Subcutaneous adipose tissue (tissue), 4 donors: ENCODE data around the gene FSTL4. TPM values are rescaled to one million over a fixed set of nuclear protein-coding genes. Genes with fewer than 3 reads are reported as not detected.

ENCODE experiments used
- total RNA-seq, 4 donors: library from RNA; depleted of rRNA; stranded (reverse); fragments of >200 nt; gene quantifications; one replicate each; pipeline ENCODE4 v1.1.0, GENCODE V29; 2016
- TF ChIP-seq, protein P1 (sequence below): fragments of 450-650 bp; IDR thresholded peaks from one replicate; pipeline ENCODE4 v1.5.1; 2016; ENCODE audit warnings: low read depth, mild to moderate bottlenecking, control low read depth, antibody characterized with exemption, moderate library complexity

Gene FSTL4
- total RNA-seq, 4 donors from 2014 or later, result not detected

DNA sequence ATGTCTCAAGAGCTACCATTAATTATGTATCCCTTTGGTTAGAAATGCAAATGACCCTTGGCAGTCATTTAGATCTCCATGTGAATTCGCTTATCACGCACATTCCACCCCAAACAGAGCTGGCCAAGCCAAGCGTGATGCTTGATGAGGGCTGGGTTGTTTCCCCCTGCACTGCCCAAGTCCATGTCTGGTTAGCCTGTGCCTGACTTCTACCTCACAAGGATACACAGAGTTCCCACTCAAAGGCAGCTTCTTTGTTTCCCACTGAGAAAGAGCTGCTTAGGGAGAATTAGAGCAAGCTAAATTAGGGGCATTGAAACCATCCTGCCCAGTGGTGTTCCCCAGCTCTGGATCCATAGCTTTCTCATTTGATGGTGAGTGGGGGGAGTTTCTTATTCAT is 87.2 kb downstream of the FSTL4 start:
- TF ChIP-seq, protein P1, sequence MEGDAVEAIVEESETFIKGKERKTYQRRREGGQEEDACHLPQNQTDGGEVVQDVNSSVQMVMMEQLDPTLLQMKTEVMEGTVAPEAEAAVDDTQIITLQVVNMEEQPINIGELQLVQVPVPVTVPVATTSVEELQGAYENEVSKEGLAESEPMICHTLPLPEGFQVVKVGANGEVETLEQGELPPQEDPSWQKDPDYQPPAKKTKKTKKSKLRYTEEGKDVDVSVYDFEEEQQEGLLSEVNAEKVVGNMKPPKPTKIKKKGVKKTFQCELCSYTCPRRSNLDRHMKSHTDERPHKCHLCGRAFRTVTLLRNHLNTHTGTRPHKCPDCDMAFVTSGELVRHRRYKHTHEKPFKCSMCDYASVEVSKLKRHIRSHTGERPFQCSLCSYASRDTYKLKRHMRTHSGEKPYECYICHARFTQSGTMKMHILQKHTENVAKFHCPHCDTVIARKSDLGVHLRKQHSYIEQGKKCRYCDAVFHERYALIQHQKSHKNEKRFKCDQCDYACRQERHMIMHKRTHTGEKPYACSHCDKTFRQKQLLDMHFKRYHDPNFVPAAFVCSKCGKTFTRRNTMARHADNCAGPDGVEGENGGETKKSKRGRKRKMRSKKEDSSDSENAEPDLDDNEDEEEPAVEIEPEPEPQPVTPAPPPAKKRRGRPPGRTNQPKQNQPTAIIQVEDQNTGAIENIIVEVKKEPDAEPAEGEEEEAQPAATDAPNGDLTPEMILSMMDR, result no peak

DNA sequence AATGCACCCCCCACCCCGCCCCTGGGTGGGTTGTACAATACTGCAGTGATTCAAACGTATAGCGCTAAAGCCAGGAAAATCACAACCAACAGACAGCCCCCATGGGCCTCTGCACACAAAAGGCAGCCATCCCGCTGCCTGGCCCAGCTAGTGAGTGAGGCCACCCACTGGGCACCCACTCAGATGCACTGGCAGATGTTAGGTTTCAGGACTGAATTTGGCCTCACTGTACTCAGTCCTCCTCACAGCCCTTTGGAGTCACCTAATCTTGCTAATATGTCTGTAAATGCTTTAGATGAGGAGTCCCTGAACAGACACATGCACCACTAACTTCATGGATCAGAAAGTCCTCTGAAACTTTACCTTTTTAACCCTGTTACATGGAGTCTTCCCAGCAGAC is 87.7 kb downstream of the FSTL4 start:
- TF ChIP-seq, protein P1, result no peak

DNA sequence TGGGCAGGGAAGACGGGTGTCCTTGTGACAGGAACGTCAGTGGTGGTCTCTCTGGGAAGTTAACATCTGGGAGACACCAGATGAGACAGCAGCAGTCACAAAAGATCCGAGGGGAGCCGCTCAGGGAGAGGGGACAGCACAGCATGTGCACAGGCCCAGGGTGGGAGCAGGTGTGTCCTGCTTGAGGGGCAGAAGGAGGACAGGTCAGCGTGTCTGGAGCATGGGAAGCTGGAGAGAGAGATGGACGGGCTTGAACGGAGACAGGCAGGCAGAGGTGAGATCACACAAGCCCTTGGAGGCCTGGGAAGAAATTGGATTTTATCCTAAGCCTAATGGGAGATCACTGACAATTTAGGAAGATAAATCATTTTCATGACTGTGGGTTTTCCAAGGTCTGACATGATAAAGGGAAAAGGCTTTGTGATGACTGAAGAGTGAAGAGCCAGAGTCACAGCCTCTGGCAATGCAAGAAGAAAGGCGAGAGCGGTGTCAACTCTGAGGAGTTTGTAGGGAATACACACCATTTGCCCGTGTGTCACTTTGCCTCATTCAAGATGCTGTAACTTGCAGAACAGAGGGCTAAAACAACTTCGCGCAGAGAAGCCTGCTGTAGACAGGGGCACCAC is 88.3 kb downstream of the FSTL4 start:
- TF ChIP-seq, protein P1, result no peak

DNA sequence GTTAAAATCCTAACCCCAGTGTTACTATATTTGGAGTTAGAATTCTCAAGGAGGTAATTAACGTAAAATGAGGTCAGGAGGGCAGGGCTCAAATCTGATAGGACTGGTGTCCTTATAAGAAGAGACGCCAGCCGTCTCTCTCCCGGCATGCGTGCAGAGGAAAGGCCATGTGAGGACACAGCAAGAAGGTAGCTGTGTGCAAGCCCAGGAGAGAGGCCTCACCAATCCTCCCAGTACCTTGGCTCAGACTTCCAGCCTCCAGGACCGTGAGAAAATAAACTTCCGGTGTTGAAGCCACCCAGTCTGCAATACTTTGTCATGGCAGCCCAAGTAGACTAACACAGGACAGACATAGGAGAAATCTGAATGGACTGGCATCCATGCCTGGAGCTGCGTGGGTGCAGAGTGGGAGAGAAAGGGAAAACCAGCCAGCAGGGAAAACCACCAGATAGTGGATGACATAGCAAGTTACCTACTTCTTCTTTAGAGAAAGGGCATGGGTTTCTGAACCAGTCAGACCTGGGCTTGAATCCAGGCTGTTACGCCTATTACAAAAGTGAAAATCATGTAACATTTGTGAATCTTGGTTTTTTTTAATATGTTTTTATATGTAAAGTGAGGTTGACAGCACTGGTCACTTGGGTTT is 89.2 kb downstream of the FSTL4 start:
- TF ChIP-seq, protein P1, result no peak

DNA sequence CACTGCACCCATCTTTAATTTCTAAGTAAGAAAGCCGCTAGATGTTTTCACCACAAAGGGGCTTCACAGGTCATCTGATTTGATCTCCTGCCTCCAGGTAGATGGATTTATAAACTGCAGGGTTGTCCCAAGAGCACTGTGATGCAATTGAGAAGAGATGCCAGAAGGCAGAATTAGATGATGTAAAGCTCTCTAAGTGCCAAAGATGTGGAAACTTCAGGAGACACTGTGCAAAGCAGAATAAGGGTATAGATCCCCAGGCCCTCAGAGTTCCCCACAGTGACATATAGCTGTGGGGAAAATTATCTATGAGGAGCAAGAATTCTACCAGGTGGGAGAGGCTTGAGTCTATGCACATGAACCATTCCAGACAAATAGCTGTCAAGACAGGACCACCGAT is 90.5 kb downstream of the FSTL4 start:
- TF ChIP-seq, protein P1, result no peak

DNA sequence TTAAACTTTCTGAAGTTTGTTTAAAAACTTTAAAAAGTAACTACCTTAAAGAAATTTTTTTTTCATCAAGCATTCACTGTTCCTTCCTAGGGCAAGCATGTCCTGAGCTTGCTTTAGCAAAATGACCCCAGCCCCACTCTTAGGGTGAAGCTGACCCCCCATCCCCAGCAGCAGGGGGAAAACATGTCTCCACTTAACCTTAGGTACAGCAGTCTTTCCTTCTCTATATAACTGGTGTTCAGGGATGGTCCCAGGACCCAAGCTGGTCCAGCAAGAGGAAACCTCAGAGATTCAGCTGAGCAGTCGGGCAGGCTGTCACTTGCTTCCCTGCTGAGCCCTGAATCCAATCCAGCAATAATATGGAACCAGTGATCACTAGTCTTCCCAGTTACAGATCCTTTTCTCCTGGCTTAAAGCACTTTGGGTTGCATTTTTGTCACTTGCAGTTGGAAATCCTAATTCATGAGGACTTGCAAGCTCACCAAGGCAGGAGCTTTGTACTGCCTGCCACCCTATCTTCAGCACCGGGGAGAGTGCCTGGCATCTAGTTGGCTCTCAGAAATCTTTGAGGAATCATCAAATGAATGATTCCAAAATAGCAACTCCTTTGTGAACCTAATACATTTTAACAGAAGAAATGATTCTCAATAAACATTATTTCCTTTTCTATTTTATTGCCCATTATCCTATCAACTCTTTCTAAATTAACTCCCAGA is 91.2 kb downstream of the FSTL4 start:
- TF ChIP-seq, protein P1, result no peak

DNA sequence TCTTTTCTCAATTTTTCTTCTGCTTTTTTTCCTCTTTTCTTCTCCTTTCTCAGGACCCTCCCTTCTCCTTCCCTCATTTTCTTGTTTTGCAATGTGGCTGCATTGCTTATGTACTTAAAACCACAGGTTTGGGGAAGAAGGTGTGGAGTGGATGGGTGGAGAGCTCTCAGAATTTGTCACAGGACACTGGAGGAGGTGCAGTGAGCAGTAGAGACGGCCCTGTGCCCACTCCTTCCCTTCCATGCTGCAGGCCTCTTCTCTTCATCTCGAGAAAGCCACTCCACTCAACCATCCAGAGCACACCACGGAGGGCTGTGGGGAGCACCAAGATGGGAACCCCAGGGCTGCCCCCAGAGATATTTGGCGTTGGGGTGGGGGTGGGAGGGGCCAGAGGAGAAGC is 92.3 kb downstream of the FSTL4 start:
- TF ChIP-seq, protein P1, result no peak
